HG03135 (cell line): ENCODE measurements around the gene GALNT17.

ENCODE experiments used
- ATAC-seq: cut with Tn5 transposase; IDR thresholded peaks from one replicate; pipeline ENCODE4 v1.9.1; 2021; ENCODE audit warnings: mild to moderate bottlenecking, moderate library complexity; ENCODE audit not compliant: unreplicated experiment

Gene GALNT17

DNA sequence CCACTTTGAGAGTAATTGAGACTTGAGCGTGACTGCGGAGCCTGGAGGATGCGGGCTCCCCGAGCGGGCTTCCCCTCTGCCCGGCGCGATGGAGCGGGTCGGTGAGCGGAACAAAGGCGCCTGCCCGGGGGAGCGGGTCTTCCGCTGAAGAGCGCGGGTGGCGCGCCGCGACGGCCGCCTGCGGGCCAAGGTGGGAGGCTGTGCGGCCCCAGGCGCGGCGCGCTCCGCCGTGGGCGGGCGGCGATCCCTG, at the start of gene GALNT17:
Gene GALNT17 (plus strand): TSS at position 18 of the 250 bp plus-strand sequence.
- ATAC-seq = no peak

GRCh38 chr7:71095266-71095860, 36.6 kb upstream of the GALNT17 start:
- ATAC-seq = no peak

DNA sequence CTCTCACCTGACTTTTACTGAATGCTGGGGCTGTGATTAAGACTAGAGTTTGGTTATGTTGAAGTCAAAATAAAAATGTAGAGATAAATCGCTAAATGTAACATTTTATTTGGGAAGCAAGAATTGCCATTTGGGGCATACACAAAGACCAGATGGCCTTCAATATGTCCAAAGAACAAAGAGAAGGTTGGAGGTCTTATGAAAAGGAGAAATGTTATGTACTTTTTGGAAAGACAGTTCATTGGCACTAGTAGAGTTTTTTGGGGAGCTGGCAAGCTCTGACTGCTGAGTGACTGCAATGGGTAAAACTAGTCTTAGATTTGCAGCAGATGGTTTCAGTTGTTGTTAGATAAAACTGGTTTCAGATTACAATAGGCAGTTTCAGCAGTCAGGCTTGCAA, 35.6 kb upstream of the GALNT17 start:
- no peak for ATAC-seq

DNA sequence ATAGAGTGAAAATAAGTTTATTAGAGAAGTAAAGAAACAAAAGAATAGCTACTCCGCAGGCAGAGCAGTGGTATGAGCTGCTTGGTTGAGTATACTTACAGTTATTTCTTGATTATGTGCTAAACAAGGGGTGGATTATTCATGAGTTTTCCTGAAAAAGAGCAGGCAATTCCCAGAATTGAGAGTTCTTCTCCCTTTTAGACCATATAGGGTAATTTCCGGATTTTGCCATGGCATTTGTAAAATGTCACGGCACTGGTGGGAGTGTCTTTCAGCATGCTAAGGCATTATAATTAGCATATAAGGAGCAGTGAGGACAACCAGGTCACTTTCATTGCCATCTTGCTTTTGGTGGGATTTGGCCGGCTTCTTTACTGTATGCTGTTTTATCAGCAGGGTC, 25.7 kb upstream of the GALNT17 start:
- no peak for ATAC-seq

GRCh38 chr7:71112436-71112835, 19.5 kb upstream of the GALNT17 start:
- ATAC-seq = no peak

- ATAC-seq = no peak
Measured at GRCh38 chr7:71120096-71120495, 11.8 kb upstream of the GALNT17 start.

GRCh38 chr7:71129126-71129525, 2.8 kb upstream of the GALNT17 start:
- ATAC-seq = no peak

DNA sequence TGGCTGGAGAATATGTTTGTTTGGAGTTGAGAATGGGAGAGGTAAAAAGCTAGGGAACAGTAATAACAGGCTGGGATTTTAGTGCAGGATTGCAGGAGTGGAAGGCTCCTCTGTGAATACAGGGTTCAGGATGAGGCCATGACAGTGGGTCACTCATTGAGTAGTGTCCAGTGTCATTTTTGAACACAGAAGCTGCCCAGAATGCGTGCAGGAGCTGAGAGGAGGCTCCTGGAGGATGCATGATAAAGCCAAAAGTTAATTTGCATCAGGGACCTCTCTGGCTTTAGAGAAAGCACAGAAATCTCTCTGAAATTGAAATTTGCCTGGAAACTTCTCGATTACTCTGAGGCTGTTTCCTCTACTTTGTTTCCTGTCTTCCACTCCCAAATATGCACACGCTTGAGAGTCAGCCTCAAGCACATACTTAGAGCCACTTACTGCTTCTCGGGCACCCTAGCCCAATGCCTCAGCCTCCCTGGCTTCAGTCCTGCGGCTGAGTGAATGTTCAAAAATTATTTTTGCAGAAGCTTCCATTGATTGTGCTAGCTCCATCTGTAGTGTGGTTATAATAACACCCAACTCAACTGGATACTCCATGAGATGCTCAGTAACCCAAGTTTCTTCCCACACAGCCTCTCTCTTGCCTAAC, 1.8 kb upstream of the GALNT17 start:
- no peak for ATAC-seq

GRCh38 chr7:71131256-71132126, 453 bp upstream of the GALNT17 start:
- ATAC-seq = no peak

GRCh38 chr7:71132377-71133231, 660 bp downstream of the GALNT17 start:
- no peak for ATAC-seq

GRCh38 chr7:71133232-71133622, 1.3 kb downstream of the GALNT17 start:
- no peak for ATAC-seq

DNA sequence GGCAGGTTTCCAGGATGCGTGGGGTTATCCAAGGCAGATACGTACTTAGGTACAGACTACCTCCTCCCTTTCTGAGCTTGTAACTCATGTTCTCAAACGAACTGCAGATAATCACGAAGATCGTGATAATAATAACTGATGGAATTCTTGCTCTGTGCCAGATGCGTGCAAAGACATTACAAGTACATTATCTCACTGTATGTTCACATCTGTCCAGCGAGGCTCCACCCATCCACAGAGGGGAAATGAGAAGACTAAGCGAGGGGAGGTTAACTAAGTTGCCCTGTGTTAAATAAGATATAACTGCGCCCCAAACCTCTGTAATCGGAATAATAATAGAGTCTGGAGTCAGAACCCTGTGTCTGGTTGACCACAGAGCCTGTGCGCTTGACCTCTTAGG, 1.9 kb downstream of the GALNT17 start:
- no peak for ATAC-seq

DNA sequence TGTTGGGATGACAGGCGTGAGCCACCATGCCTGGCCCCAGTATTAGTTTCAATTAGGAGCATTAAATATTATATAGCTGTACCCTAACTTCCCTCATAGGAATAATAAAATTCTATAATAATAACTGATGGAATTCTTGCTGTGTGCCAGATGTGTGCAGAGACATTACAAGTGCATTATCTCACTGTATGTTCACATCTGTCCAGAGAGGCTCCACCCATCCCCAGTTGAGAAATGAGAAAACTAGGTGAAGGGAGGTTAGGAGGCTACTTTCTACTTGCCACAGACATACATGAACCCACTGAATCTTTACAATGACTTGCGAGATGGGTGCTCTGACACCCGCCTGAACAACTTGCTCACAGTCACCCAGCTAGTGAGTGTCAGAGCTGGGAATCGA, 3.2 kb downstream of the GALNT17 start:
- no peak for ATAC-seq

- no peak for ATAC-seq
Measured at GRCh38 chr7:71135663-71136062, 3.7 kb downstream of the GALNT17 start.

DNA sequence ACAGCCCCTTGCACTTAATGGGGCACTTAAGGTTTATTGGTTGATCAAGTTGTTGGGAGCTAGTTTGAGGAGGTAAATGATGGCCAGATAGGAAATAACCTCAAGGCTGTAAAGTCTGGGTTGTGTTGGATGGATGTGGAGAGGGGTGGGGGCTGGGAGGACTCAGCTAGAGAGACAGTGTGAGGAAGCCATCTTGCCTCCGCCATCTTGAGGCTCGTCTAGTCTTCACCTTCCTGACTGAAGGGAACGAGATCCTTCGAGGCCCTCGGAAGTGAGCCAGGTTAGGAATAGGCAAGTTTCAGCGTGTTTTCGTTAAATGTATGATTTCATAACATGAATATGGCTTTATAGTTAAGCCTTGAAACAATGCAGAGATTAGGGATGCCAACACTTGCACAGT, 5.5 kb downstream of the GALNT17 start:
- ATAC-seq = no peak

DNA sequence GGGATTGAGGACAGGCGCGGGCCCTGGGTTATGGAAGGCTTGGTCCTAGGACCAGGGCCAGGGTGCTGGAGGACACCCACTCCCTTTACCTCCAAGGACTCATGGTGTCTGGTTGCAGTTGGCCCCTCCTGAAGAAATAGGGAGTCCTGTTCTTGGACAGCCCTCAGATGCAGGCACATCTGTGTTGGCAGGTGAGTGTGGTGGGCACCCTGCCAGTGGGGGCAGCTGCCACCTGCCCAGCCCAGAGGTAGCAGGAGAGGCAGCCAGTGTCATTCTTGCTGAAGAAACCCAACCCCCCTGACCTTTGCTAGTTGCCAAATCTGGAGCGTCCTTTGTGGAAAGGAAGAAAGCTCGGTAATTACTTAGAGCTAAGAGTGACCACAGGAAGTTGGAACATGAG, 8.3 kb downstream of the GALNT17 start:
- no peak for ATAC-seq

- no peak for ATAC-seq
Measured at GRCh38 chr7:71144963-71145362, 13.0 kb downstream of the GALNT17 start.

DNA sequence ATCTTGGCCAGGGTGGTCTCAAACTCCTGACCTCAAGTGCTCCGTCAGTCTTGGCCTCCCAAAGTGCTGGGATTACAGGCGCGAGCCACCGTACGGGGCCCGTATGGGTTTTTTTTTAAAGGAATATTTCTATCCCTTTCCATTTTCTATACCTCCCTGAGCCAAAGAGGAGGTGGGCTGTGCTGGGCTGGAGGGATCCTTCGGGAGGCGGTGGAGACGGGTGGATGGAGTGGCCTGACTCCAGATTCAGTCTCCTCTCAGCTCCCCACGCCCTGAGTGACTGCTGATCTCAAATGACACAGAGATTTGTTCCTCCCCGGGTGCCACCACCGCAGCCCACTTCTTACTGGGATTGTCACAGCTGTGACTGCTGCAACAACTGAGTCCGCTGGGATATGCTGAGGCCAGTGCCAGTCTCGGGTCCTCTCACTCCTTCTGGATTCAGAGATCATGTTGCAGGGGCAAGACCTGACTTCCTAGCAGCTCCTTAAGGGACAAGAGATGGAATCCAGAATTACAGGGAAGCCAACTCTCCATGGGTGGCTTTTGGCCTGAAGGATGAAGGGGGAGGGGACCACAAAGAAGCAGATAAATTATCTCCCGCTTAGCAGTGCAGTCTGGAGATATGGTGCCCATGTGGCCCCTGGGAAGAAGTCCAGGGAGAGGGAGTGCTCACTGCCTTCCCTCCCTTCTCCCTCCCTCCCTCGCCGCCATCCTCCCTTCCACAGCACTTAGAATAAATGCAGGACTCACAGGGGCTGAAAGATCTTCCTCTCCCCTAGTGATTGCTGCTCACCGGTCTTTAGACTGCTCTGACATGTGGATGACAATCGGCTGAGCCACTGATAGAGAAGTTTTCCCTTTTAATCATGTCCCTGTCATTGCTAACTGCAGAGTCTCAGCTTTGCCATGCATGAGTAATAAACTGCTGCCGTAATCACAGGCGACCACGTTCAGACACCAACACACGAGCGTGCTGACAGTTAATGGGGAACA, 14.3 kb downstream of the GALNT17 start:
- no peak for ATAC-seq

DNA sequence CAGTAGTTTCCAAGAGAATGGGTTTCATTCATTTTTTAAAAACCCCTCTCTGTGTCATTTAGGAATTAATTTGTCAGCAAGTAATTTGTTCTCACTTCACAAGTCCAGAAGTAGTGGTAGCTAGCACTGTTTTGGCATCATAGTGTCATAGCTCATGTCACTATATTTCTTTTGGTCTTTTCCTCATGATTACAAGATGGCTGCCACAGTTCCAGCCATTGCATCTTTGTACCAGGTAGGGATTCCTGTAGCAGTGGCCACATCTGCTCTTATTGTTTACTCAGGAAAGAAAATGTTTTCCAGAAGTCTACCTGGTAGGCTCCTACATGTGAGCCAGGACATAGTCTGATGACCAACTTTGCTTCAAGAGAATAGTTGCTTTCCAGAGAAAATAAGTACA, 16.2 kb downstream of the GALNT17 start:
- ATAC-seq = no peak

DNA sequence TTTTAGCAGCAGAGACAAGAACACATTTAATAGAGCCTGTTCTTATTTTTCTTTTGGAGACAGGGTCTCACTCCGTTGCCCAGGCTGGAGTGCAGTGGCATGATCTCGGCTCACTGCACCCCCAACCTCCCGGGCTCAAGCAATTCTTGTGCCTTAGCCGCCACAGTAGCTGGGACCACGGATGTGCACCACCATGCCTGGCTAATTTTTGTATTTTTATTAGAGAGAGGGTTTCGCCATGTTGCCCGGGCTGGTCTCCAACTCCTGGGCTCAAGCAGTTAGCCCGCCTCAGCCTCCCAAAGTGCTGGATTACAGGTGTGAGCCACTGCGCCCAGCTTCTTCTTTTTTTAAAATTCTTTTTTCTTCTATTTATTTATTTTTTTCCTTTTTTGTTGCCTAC, 23.3 kb downstream of the GALNT17 start:
- ATAC-seq = no peak
